Measurements from ENCODE around the gene EPHB2. TPM values are rescaled to one million over a fixed set of nuclear protein-coding genes. Genes with fewer than 3 reads are reported as not detected.

EPHB2 gene
- total and polyA plus RNA-seq, 12 donors, result 0.15 to 5.0 (median 0.85) TPM

GRCh38 chr1:22896184-22896583 lies 185.5 kb downstream of the EPHB2 start:
- 93 to 96% methylated on average over 7 of the region's 7 CpGs for WGBS, 2 donors
- intact Hi-C loops (cut with DNase I), result loop anchor here in 2 of 10 donors (10.0 kb wide), 1 partner anchor 191 kb away; no protein-coding TSS in a partner anchor
- no peak for DNase-seq
- H3K4me1 ChIP-seq, result no peaks in the 10 kb centered on the region
- H3K36me3 ChIP-seq, result no peaks in the 10 kb centered on the region
- peaks cover 0 to 20% (median 0%) of the 10 kb centered on the region in 7 donors for H3K27me3 ChIP-seq
- no peak overlapping the region for H3K4me3 ChIP-seq
- no peak for ATAC-seq
- H3K27ac ChIP-seq, result no peak overlapping the region
- TF ChIP-seq CTCF (IDR thresholded peaks at IDR 0.05), result no peak
- no peaks in the 10 kb centered on the region for H3K9me3 ChIP-seq

GRCh38 chr1:22900451-22900850 lies 189.8 kb downstream of the EPHB2 start:
- no peak for TF ChIP-seq CTCF (IDR thresholded peaks at IDR 0.05)
- ATAC-seq (no peak), DNase-seq (no peak)
- H3K9me3 ChIP-seq, result no peaks in the 10 kb centered on the region
- H3K4me3 ChIP-seq, result no peak overlapping the region
- intact Hi-C loops (cut with DNase I), result no loop called here
- H3K4me1 ChIP-seq, result no peaks in the 10 kb centered on the region
- no peak overlapping the region for H3K27ac ChIP-seq
- 37 to 48% methylated on average over 3 of the region's 3 CpGs for WGBS, 2 donors
- H3K27me3 ChIP-seq, result peaks cover 0 to 14% (median 0%) of the 10 kb centered on the region in 7 donors
- no peaks in the 10 kb centered on the region for H3K36me3 ChIP-seq

- Histone ChIP-seq H3K4me1 (no peaks in the 10 kb centered on the region), H3K4me3 (no peak overlapping the region), H3K27me3 (peaks cover 0 to 6% (median 0%) of the 10 kb centered on the region in 7 donors), H3K9me3 (no peaks in the 10 kb centered on the region), H3K27ac (no peak overlapping the region), H3K36me3 (no peaks in the 10 kb centered on the region)
- 96 to 97% methylated on average over 3 of the region's 3 CpGs for WGBS, 2 donors
- TF ChIP-seq CTCF (IDR thresholded peaks at IDR 0.05), result no peak
- DNase-seq (no peak), ATAC-seq (no peak)
- intact Hi-C loops (cut with DNase I), result no loop called here
Observed at GRCh38 chr1:22903113-22903512, 192.5 kb downstream of the EPHB2 start.

GRCh38 chr1:22906968-22907367 lies 196.3 kb downstream of the EPHB2 start:
- 76 to 78% methylated on average over 2 of the region's 2 CpGs for WGBS, 2 donors
- Histone ChIP-seq H3K4me3 (no peak overlapping the region), H3K27me3 (peaks cover 0 to 6% (median 0%) of the 10 kb centered on the region in 7 donors), H3K36me3 (no peaks in the 10 kb centered on the region), H3K9me3 (no peaks in the 10 kb centered on the region), H3K4me1 (no peaks in the 10 kb centered on the region), H3K27ac (no peak overlapping the region)
- no peak for TF ChIP-seq CTCF (IDR thresholded peaks at IDR 0.05)
- ATAC-seq (no peak), DNase-seq (no peak)
- intact Hi-C loops (cut with DNase I), result no loop called here
